IPS DF 4.7 (cell line): ENCODE results near the gene SF3B2.
"Not testable (repeated sequence)": the region's sequence is repeated elsewhere in the genome, so short reads cannot be mapped to it uniquely, and the experiment has no call there.

Source experiments
- DNase-seq: peaks from one replicate; pipeline ENCODE4 v3.0.0-alpha.2; 2013; ENCODE audit warnings: low spot score; ENCODE audit errors: extremely low read depth

Gene SF3B2

GRCh38 chr11:66071381-66071801 is 19.2 kb downstream of the SF3B2 start:
- DNase-seq, result no peak

- no peak for DNase-seq
Measured at GRCh38 chr11:66072081-66072480, 19.9 kb downstream of the SF3B2 start.

DNA sequence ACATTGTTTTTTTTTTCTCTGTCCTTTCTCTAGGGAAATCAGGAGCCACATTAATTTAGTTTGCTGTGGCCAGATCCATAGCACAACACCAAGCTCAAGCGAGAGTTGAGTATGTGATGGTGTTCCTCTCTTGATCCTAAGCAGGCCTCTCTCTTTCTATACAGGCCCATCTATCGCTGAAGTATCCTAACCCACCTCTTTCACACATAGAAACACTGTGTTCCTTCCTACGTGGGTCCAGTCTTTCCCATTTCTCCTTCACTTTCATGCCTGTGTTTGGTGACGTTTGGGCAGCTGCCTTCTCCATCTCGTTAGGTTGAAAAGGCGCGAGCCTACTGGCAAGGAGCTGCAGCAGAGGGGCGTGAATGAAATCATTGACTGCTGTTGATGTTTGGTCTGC is 20.4 kb downstream of the SF3B2 start:
- no peak for DNase-seq

GRCh38 chr11:66073669-66074068 is 21.5 kb downstream of the SF3B2 start:
- DNase-seq, result no peak

DNA sequence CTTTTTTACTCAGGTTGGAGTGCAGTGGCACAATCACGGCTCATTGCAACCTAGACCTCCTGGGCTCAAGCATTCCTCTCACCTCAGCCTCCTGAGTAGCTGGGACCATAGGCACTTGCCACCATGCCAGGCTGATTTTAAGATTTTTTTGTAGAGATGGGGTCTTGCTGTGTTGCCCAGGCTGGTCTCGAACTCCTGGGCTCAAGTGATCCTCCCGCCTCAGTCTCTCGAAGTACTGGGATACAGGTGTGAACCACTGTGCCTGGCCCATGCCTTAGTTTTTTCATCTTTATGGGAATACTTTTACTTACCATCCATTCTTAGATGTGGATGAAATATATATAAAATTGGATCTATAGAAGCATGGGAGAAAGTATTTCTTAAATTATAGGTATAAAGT is 23.1 kb downstream of the SF3B2 start:
- DNase-seq, result no peak

DNA sequence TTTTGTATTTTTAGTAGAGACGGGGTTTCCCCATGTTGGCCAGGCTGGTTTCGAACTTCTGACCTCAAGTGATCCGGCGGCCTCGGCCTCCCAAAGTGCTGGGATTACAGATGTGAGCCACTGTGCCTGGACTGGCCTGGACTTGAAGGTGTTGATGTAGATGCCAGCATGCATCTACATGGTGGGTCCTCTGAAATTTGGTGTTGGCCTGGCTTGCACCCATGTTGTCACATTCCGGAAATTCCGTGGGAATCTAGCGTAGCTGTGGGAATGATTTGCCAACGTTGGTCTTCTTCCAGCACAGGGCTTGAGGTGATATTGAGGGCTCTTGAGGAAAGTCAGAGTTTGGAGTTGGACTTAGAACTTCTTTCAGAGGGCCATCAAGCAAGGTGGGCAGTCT is 24.4 kb downstream of the SF3B2 start:
- DNase-seq, result no peak

DNA sequence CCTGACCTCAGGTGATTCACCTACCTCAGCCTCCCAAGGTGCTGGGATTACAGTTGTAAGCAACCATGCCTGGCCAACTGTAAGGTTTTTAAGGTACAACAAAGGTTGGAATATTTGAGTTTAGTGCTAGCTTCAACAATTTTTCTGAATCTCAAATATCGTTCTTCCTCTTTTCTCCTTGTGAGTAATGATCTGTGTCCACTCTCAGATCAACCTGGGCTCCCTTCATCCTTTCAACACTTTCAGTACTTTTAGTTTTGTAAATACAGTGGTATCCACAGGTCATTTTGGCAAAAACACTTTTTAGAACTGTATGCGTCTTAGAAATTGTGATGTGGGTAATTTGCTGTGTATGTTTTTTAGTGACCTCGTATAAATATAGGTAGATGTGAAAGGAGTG is 25.8 kb downstream of the SF3B2 start:
- DNase-seq, result no peak

- DNase-seq, result not testable (repeated sequence)
Measured at GRCh38 chr11:66078949-66079348, 26.8 kb downstream of the SF3B2 start.

- DNase-seq, result no peak
Measured at GRCh38 chr11:66080055-66080817, 28.1 kb downstream of the SF3B2 start.

GRCh38 chr11:66081505-66081904 is 29.3 kb downstream of the SF3B2 start:
- DNase-seq, result no peak

DNA sequence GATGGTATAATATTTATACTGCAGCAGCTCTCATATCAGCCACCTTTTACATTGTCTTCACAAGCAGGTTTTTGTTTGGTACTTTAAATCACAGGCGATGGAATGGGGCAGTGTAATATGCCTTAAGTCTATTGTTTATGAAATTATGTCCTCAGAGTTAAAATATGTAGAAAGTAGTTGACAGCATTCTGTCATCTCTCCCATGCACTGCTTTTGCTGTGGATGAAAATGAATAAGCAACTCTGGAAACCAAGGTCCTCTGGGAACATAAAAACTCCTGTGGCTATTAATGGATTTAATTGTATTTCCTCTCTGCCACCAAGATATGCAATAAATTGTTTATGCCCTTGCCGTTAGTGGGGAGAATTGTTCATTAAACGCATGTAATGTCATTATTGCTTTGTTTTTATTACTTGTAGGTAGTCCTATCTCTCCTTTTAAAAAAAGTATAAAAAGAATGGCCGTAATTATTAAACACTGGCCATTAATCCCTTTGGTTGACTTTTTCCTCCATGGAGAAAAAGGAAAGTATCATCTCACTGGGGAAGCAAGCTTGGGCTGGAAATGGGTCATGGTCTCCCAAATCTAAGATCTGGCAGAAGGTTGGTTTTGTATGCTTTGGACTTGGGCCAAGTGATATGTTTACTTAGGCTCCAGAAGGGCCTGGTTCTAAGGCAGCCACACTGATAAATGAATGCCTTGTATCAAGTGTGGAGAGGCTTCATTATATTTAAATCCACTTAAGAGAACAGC is 31.0 kb downstream of the SF3B2 start:
- DNase-seq, result no peak

- DNase-seq, result no peak
Measured at GRCh38 chr11:66083767-66084166, 31.6 kb downstream of the SF3B2 start.

GRCh38 chr11:66084821-66085475 is 32.8 kb downstream of the SF3B2 start:
- no peak for DNase-seq

- no peak for DNase-seq
Measured at GRCh38 chr11:66087148-66087908, 35.2 kb downstream of the SF3B2 start.

DNA sequence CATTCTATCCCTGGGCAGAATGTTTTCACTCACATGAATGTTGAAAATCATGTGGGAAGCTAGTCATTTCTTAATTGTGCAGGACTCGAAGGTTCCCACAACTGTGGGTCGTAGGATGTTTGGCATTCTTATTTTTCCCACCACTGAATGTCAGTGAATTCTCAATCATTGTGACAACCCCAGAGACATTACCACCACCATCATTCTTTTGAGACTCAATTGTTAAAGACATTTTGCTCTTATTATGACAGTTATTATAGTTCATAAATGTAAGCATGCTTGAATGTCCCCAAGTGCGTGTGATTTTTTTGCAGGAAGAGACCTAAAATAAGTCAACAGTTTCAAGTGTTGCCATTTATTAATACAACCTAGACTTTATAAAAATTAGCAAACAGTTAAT is 36.9 kb downstream of the SF3B2 start:
- DNase-seq, result no peak

DNA sequence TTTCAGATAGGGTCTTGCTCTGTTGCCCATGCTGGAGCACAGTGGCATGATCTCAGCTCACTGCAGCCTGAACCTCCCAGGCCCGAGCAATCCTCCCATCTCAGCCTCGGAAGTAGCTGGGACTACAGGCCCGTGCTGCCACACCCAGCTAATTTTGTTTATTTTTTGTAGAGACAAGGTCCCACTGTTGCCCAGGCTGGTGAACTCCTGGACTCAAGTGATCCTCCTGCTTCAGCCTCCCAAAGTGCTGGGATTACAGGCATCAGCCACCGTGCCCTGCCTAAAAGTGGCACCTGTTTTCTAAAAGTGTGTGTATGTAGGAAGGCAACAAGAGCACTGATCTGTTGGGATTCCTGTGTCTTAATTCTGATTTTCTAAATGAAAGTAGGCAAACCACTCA is 38.1 kb downstream of the SF3B2 start:
- DNase-seq, result no peak

DNA sequence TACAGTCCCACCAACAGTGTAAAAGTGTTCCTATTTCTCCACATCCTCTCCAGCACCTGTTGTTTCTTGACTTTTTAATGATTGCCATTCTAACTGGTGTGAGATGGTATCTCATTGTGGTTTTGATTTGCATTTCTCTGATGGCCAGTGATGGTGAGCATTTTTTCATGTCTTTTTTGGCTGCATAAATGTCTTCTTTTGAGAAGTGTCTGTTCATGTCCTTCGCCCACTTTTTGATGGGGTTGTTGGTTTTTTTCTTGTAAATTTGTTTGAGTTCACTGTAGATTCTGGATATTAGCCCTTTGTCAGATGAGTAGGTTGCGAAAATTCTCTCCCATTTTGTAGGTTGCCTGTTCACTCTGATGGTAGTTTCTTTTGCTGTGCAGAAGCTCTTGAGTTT is 40.0 kb downstream of the SF3B2 start:
- DNase-seq, result not testable (repeated sequence)

DNA sequence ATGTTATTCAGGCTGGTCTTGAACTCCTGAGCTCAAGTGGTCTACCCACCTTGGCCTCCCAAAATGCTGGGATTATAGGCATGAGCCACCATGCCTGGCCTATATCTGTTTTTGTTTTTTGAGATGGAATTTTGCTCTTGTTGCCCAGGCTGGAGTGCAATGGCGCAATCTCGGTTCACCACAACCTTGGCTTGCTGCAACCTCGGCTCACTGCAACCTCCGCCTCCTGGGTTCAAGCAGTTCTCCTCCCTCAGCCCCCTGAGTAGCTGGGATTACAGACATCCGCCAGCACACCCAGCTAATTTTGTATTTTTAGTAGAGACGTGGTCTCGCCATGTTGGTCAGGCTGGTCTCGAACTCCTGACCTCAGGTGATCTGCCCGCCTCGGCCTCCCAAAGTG is 47.6 kb downstream of the SF3B2 start:
- DNase-seq, result not testable (repeated sequence)

- DNase-seq, result no peak
Measured at GRCh38 chr11:66100272-66101065, 48.3 kb downstream of the SF3B2 start.

DNA sequence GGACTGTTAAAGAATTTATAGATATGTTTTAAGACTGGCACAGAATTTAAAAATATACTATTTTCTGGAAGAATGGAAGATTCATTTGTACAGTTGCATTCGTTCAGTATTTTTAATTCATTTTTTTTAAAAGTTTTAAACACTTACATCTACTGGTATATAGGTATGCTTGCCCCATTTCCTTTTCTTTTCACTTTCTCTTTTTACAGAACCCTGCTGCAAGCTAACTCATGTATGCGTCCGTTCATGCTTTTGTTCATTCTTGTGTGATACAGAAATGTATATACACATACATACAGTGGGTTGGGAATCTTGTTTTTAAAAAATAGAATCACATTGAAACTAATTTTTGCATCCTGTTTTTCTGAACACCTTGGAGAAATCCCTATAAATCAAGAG is 48.9 kb downstream of the SF3B2 start:
- DNase-seq, result no peak
